HFFc6 (cell line): Measurements from ENCODE around the gene SGIP1. TPM values are rescaled to one million over a fixed set of nuclear protein-coding genes. Genes with fewer than 3 reads are reported as not detected.

ENCODE experiments used
- DNase-seq: peaks from one replicate; pipeline ENCODE4 v3.0.0-alpha.2; 2018
- H3K27ac Mint-ChIP-seq: 2 replicates; pipeline ENCODE4 v1.8.0; 2020; ENCODE audit warnings: mild to moderate bottlenecking, mixed read lengths
- H3K27me3 Mint-ChIP-seq: 2 replicates; pipeline ENCODE4 v1.8.0; 2021; ENCODE audit warnings: mild to moderate bottlenecking, moderate library complexity, mixed read lengths; ENCODE audit not compliant: insufficient read depth
- H3K36me3 Mint-ChIP-seq: 2 replicates; pipeline ENCODE4 v1.8.0; 2021; ENCODE audit warnings: low read depth, mixed read lengths
- H3K4me1 Mint-ChIP-seq: 2 replicates; pipeline ENCODE4 v1.8.0; 2020; ENCODE audit warnings: low read depth, mixed read lengths
- H3K4me3 Mint-ChIP-seq: 2 replicates; pipeline ENCODE4 v1.8.0; 2020; ENCODE audit warnings: mild to moderate bottlenecking, moderate library complexity, mixed read lengths
- H3K9me3 Mint-ChIP-seq: 2 replicates; pipeline ENCODE4 v1.8.0; 2020; ENCODE audit warnings: mild to moderate bottlenecking, mixed read lengths
- long read RNA-seq: library from polyadenylated mRNA; unstranded; transcript quantifications from one replicate; pipeline ENCODE4 v2.0.0, GENCODE V29; 2019
- total RNA-seq, 6 experiments: library from RNA; stranded (reverse); fragmentation: NEBNext Ultra II Directional; extraction: Animal tissue kit (Norgen Biotek cat#: 25700); gene quantifications; 2 replicates in 1 of 6; 3 replicates in 5 of 6; pipeline ENCODE4 v1.2.3, GENCODE V29; 2021
- TF ChIP-seq, protein P1 (sequence below): fragments of 200-600 bp; sonication (generic); IDR thresholded peaks from 2 replicates; pipeline ENCODE4 v1.5.0; 2021; ENCODE audit warnings: antibody characterized with exemption, mild to moderate bottlenecking

Gene SGIP1, protein sequence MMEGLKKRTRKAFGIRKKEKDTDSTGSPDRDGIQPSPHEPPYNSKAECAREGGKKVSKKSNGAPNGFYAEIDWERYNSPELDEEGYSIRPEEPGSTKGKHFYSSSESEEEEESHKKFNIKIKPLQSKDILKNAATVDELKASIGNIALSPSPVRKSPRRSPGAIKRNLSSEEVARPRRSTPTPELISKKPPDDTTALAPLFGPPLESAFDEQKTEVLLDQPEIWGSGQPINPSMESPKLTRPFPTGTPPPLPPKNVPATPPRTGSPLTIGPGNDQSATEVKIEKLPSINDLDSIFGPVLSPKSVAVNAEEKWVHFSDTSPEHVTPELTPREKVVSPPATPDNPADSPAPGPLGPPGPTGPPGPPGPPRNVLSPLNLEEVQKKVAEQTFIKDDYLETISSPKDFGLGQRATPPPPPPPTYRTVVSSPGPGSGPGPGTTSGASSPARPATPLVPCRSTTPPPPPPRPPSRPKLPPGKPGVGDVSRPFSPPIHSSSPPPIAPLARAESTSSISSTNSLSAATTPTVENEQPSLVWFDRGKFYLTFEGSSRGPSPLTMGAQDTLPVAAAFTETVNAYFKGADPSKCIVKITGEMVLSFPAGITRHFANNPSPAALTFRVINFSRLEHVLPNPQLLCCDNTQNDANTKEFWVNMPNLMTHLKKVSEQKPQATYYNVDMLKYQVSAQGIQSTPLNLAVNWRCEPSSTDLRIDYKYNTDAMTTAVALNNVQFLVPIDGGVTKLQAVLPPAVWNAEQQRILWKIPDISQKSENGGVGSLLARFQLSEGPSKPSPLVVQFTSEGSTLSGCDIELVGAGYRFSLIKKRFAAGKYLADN
- 10 to 100 TPM; 53.3 to 72.0 (median 57.9) TPM for total RNA-seq
- long read RNA-seq, partial matches to known transcripts, result 19 of 50 reads
- long read RNA-seq, other reads (novel, unspliced or antisense), result 28 of 50 reads

DNA sequence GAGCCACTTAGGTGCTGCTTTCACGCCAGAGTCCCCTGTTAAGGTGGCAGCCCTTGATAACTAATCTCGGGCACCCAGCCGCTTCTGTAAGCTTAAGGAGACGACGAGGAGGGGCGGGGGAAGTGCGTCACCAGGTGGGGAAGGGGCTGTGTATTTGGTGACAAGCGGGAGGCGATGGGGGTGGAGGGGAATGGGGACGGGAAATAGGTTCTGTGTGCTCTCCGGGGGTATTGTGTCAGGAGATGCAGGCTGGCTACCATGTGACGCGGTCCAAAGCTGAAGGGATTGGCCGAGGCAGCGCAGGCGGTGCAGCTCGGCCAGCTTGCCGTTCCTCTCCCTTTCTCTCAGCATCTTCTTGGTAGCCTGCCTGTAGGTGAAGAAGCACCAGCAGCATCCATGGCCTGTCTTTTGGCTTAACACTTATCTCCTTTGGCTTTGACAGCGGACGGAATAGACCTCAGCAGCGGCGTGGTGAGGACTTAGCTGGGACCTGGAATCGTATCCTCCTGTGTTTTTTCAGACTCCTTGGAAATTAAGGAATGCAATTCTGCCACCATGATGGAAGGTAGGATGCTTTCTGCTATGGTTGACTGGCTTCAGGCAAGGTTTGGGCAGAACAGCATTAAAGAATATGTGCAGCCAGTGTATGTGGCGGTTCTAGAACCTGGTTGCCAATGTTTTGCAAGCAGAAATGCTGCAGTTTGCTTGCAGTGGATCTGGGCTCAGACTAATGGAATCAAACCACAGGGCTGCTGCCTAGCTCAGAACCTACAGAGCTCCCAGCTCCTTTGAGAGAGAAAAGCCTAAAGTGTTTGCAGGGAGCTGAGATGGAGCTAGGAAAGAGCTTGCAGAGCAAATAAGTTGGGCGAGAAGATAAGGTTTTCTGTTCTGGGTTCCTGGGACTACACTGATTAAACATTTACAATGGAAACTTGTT lies at the start of gene SGIP1:
SGIP1 (plus strand) TSS at position 350 of the 937 bp plus-strand sequence; CDS start at position 556, 206 bp downstream.
- Mint-ChIP-seq H3K4me3 (peak within 1 kb of the TSS; percentile 96), H3K4me1 (peaks cover 86% of the 10 kb centered on the region), H3K27ac (peak within 1 kb of the TSS; percentile 92), H3K27me3 (no peaks in the 10 kb centered on the region; the same call in none of the 2 replicates), H3K9me3 (no peaks in the 10 kb centered on the region), H3K36me3 (peaks cover 45% of the 10 kb centered on the region)
- DNase-seq, result peak; percentile 64
- TF ChIP-seq, protein P1, sequence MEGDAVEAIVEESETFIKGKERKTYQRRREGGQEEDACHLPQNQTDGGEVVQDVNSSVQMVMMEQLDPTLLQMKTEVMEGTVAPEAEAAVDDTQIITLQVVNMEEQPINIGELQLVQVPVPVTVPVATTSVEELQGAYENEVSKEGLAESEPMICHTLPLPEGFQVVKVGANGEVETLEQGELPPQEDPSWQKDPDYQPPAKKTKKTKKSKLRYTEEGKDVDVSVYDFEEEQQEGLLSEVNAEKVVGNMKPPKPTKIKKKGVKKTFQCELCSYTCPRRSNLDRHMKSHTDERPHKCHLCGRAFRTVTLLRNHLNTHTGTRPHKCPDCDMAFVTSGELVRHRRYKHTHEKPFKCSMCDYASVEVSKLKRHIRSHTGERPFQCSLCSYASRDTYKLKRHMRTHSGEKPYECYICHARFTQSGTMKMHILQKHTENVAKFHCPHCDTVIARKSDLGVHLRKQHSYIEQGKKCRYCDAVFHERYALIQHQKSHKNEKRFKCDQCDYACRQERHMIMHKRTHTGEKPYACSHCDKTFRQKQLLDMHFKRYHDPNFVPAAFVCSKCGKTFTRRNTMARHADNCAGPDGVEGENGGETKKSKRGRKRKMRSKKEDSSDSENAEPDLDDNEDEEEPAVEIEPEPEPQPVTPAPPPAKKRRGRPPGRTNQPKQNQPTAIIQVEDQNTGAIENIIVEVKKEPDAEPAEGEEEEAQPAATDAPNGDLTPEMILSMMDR, result no peak

DNA sequence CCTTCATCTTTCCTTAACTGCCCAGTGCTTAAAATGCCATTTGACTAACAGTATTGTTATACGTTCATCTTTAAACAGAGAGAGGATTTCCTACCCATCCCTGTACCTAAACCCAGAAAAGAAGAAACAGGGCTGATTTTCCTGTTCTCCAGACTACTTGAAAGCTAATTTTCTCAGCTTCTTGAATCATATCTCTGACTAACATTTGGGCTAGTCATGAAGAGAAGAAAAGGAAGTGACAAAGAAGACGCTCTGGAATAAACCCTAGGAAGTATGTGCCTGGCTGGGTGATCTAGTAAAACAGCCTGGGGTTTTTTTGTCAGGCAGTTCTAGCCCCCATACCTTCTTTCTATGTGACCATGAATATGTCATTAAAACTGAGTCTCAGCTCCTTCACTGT lies 44.8 kb upstream of the SGIP1 start:
- Mint-ChIP-seq H3K27ac (peak overlapping the region; percentile 88), H3K27me3 (no peaks in the 10 kb centered on the region), H3K36me3 (peaks cover 11% of the 10 kb centered on the region), H3K4me1 (peaks cover 66% of the 10 kb centered on the region), H3K9me3 (peaks cover 4% of the 10 kb centered on the region; the same call in 1 of the 2 replicates), H3K4me3 (peak overlapping the region; percentile 71)
- peak; percentile 65 for DNase-seq
- TF ChIP-seq, protein P1, result no peak

DNA sequence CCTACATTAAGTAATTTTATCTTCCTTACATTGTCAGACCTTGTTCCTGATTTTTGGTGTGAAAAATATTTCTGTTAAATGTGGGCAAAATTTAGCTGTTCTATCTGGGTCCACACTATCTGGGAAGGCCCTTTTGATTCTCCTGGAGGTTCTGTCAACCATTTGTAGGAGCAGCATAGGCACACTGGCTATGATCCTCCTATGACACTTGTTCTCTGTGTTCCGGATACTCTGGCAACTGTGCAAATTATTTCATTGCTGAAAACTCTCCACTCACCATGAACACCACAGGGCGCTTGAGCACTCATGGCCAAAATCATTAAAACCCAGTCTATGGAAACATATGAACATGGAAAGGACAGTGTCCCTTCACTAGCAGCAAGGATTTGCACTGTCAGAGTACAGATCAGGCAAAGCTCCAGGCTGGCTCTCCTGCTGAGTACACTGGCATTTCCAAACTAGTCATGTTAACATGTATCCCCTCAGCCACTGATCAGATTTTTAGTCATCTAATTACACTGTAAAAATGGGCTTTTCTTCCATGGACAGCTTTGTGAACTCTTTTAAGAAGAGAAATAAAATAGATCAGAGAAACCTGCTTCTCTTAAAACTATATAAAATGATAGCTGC lies 43.9 kb upstream of the SGIP1 start:
- Mint-ChIP-seq H3K4me3 (peak overlapping the region; percentile 6), H3K27ac (peak overlapping the region; percentile 88), H3K36me3 (peaks cover 10% of the 10 kb centered on the region), H3K27me3 (no peaks in the 10 kb centered on the region), H3K4me1 (peaks cover 75% of the 10 kb centered on the region), H3K9me3 (0 out of 2 replicates have a peak, but pooled peaks cover 3% of the 10 kb centered on the region)
- TF ChIP-seq, protein P1, result no peak
- DNase-seq, result peak; percentile 51

DNA sequence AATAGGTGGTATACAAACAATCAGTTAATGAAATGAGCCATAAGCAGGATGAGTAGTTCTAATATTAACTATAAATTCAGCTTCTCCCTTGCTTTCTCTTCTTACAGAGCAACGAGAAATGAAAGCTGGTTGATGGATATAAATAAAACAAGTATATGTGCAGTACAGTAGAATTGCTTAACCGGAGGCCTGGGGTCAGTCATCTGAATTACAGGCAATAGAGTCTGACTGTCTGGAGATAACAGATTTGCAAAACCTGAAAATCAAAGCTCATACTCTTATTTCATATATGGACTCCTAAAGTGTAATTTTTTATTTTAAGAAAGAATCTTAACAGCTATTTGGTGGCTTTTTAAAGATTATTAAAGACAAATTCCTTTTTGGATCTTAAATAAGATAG lies 43.1 kb upstream of the SGIP1 start:
- Mint-ChIP-seq H3K4me3 (peak overlapping the region; percentile 6; the same call in 1 of the 2 replicates), H3K36me3 (peaks cover 6% of the 10 kb centered on the region), H3K27ac (peak overlapping the region; percentile 88), H3K9me3 (no peaks in the 10 kb centered on the region), H3K27me3 (no peaks in the 10 kb centered on the region), H3K4me1 (peaks cover 83% of the 10 kb centered on the region)
- TF ChIP-seq, protein P1, result no peak
- DNase-seq, result no peak
